Psoas muscle (tissue), 8 donors: ENCODE data around the gene YAP1. TPM values are rescaled to one million over a fixed set of nuclear protein-coding genes. Genes with fewer than 3 reads are reported as not detected.

Experiments used
- ATAC-seq, 4 donors: fragments of 200-7000 bp; cut with Tn5 transposase; one replicate each; pipeline ENCODE4 v1.9.1; 2020; ENCODE audit warnings: moderate library complexity in 3 of 4, mild to moderate bottlenecking in 2 of 4
- DNase-seq, 2 donors: peaks; one replicate each; pipeline ENCODE4 v3.0.0-alpha.2; 2020
- H3K27ac ChIP-seq: fragments of 200-600 bp; one replicate; pipeline ENCODE4 v1.8.0; 2022
- H3K27me3 ChIP-seq, 3 donors: fragments of 200-600 bp in 1 of 3; one replicate each; pipeline versions ENCODE4 v1.6.1 to v1.8.0; 2013 to 2022; ENCODE audit warnings: low read length in 2 of 3, mild to moderate bottlenecking in 2 of 3, moderate library complexity in 1 of 3; ENCODE audit not compliant: insufficient read depth in 3 of 3
- H3K36me3 ChIP-seq, 2 donors: fragments of 200-600 bp in 1 of 2; one replicate each; pipeline versions ENCODE4 v1.6.1 to v1.8.0; 2013 to 2022; ENCODE audit warnings: low read depth in 1 of 2, mild to moderate bottlenecking in 1 of 2, moderate library complexity in 1 of 2; ENCODE audit not compliant: insufficient read depth in 1 of 2
- H3K4me1 ChIP-seq: fragments of 200-600 bp; one replicate; pipeline ENCODE4 v1.8.0; 2022
- H3K4me3 ChIP-seq: fragments of 200-600 bp; one replicate; pipeline ENCODE4 v1.8.0; 2022; ENCODE audit warnings: mild to moderate bottlenecking
- H3K9me3 ChIP-seq: fragments of 200-600 bp; one replicate; pipeline ENCODE4 v1.8.0; 2022
- CTCF ChIP-seq: fragments of 200-600 bp; IDR thresholded peaks from one replicate; pipeline ENCODE4 v1.8.0; 2022; ENCODE audit warnings: antibody characterized with exemption
- WGBS, 3 donors: extraction: QIAGEN DNeasy Blood & Tissue Kit; methylation state at CpG; one replicate each; pipeline versions ENCODE4 v1.1.6 to v1.1.7; 2013; 5-methylcytosine and 5-hydroxymethylcytosine counted together
- intact Hi-C, 2 donors: fragments of 100-400 bp; cut with DNase I; formaldehyde crosslinking; loops; one replicate each; pipeline versions ENCODE4 v1.11.0 to v1.14.2; 2022
- polyA plus RNA-seq, 3 donors: library from polyadenylated mRNA; stranded (reverse); fragments of 200-250 nt; gene quantifications; one replicate each; pipeline ENCODE4 v1.2.3, GENCODE V29; 2013
- total RNA-seq, 4 donors: library from RNA; stranded (reverse); fragmentation: NEBNext Ultra II Directional in 2 of 4; extraction: Animal tissue kit (Norgen Biotek cat#: 25700) in 2 of 4; gene quantifications; one replicate each; pipeline versions ENCODE4 v1.2.1 to v1.2.4, GENCODE V29; 2021 to 2023
- donor health status: healthy with polysubstance abuse.
- donor health status: DM: no; HTN: no; CAD: no; lungs with moderate emphysema.
- donor health status: Bipolar disorder and iron deficiency.
- donor health status: healthy.
- donor health status: DM: yes; HTN: yes; CAD: no.
- donor health status: DM: no; HTN: no; CAD: no.
- donor health status: DM: no; HTN: no; CAD: no.
- donor health status: DM: yes; HTN: yes; CAD: no.

The YAP1 gene
- total and polyA plus RNA-seq, 7 donors = 11.5 to 124 (median 42.3) TPM

DNA sequence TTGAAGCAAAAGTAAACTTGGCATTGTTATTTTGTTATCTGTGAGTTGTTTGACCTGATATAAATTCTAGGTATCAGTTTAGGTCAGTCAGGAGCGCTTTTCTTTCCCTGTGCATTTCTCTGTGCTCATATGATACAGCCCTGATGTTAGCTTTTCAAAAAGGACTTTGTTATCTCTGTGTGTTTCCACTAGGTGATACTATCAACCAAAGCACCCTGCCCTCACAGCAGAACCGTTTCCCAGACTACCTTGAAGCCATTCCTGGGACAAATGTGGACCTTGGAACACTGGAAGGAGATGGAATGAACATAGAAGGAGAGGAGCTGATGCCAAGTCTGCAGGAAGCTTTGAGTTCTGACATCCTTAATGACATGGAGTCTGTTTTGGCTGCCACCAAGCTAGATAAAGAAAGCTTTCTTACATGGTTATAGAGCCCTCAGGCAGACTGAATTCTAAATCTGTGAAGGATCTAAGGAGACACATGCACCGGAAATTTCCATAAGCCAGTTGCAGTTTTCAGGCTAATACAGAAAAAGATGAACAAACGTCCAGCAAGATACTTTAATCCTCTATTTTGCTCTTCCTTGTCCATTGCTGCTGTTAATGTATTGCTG is 119.4 kb downstream of the YAP1 start:
- Histone ChIP-seq H3K27me3 (no peaks in the 10 kb centered on the region), H3K27ac (no peak overlapping the region), H3K4me3 (no peak overlapping the region), H3K9me3 (no peaks in the 10 kb centered on the region), H3K4me1 (no peaks in the 10 kb centered on the region), H3K36me3 (peaks cover 2 to 76% of the 10 kb centered on the region in 2 donors)
- intact Hi-C loops = no loop called here
- WGBS, 3 donors = 71 to 84% (median 76%) methylated on average over 4 of the region's 4 CpGs
- ATAC-seq (no peak), DNase-seq (no peak)
- no peak for TF ChIP-seq CTCF

- no peak for DNase-seq
- peaks cover 2 to 71% of the 10 kb centered on the region in 2 donors for H3K36me3 ChIP-seq
- no peaks in the 10 kb centered on the region for H3K9me3 ChIP-seq
- TF ChIP-seq CTCF = no peak
- no peak overlapping the region for H3K27ac ChIP-seq
- no peaks in the 10 kb centered on the region for H3K4me1 ChIP-seq
- intact Hi-C loops = no loop called here
- H3K27me3 ChIP-seq = no peaks in the 10 kb centered on the region
- H3K4me3 ChIP-seq = no peak overlapping the region
- no peak for ATAC-seq
Measured at GRCh38 chr11:102230186-102230585, 119.9 kb downstream of the YAP1 start.

- H3K4me1 ChIP-seq = no peaks in the 10 kb centered on the region
- H3K4me3 ChIP-seq = no peak overlapping the region
- H3K27ac ChIP-seq = no peak overlapping the region
- peaks cover 2 to 63% of the 10 kb centered on the region in 2 donors for H3K36me3 ChIP-seq
- no peak for DNase-seq
- H3K9me3 ChIP-seq = no peaks in the 10 kb centered on the region
- intact Hi-C loops = no loop called here
- H3K27me3 ChIP-seq = no peaks in the 10 kb centered on the region
- no peak for ATAC-seq
- TF ChIP-seq CTCF = no peak
- 89 to 94% (median 94%) methylated on average over 4 of the region's 4 CpGs for WGBS, 3 donors
Measured at GRCh38 chr11:102230911-102231310, 120.7 kb downstream of the YAP1 start.

GRCh38 chr11:102234779-102235439 is 124.7 kb downstream of the YAP1 start:
- H3K4me3 ChIP-seq = no peak overlapping the region
- no peaks in the 10 kb centered on the region for H3K9me3 ChIP-seq
- WGBS, 3 donors = 37 to 48% (median 43%) methylated on average over 7 of the region's 7 CpGs
- TF ChIP-seq CTCF = no peak
- intact Hi-C loops = no loop called here
- ATAC-seq (no peak), DNase-seq (no peak)
- H3K36me3 ChIP-seq = peaks cover 0 to 27% of the 10 kb centered on the region in 2 donors
- no peaks in the 10 kb centered on the region for H3K4me1 ChIP-seq
- no peaks in the 10 kb centered on the region for H3K27me3 ChIP-seq
- H3K27ac ChIP-seq = no peak overlapping the region
